DOHH2 (cell line): ENCODE results near the gene DOCK10.

Experiments used
- EZH2phosphoT487 ChIP-seq: fragments of 200-600 bp; sonication (generic); IDR thresholded peaks from 2 replicates; pipeline ENCODE4 v1.6.1; 2017; ENCODE audit warnings: borderline replicate concordance, mild to moderate bottlenecking, antibody characterized with exemption, low read length, moderate library complexity, mixed read lengths
- TF ChIP-seq, protein P1 (sequence below): fragments of 200-600 bp; sonication (generic); IDR thresholded peaks from one replicate; pipeline ENCODE4 v1.5.1; 2014; ENCODE audit warnings: antibody characterized with exemption, mild to moderate bottlenecking, low read depth, low read length; ENCODE audit not compliant: poor library complexity, severe bottlenecking

GRCh38 chr2:224937887-224938286 is 104.4 kb downstream of the DOCK10 start:
- TF ChIP-seq, protein P1, sequence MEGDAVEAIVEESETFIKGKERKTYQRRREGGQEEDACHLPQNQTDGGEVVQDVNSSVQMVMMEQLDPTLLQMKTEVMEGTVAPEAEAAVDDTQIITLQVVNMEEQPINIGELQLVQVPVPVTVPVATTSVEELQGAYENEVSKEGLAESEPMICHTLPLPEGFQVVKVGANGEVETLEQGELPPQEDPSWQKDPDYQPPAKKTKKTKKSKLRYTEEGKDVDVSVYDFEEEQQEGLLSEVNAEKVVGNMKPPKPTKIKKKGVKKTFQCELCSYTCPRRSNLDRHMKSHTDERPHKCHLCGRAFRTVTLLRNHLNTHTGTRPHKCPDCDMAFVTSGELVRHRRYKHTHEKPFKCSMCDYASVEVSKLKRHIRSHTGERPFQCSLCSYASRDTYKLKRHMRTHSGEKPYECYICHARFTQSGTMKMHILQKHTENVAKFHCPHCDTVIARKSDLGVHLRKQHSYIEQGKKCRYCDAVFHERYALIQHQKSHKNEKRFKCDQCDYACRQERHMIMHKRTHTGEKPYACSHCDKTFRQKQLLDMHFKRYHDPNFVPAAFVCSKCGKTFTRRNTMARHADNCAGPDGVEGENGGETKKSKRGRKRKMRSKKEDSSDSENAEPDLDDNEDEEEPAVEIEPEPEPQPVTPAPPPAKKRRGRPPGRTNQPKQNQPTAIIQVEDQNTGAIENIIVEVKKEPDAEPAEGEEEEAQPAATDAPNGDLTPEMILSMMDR = no peak
- no peak for TF ChIP-seq EZH2phosphoT487
